Measurements from ENCODE around the gene BANK1. TPM values are rescaled to one million over a fixed set of nuclear protein-coding genes. Genes with fewer than 3 reads are reported as not detected.

BANK1 gene
- total RNA-seq, 1 experiment from 2014 or later = 1.1 TPM

DNA sequence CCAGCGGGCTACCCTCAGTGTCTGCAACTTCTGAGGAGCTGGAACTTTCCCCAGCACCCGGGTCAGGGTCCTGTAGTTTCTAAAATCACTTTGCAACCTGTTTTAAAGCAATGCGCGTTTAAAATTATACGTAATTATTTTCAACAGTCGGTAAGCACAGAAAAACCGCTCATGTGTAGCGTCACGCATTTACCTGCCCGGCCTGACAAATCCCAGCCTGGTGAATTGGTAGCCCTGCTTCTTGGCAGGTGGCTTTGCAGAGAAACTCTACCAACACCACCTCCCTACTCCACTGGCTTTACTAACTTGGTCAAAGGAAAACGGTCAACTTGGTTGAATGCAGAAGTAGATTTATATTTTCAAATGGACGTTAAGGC lies 640 bp downstream of the BANK1 start:
- no CpG with 5 or more reads among the region's 12 CpGs for WGBS (ENCODE audit: extremely low coverage, insufficient read length, low lambda C conversion rate)
- H3K9me3 ChIP-seq (ENCODE audit: control insufficient read depth, low read depth, low read length) = no peaks in the 10 kb centered on the region
- H3K4ac ChIP-seq (ENCODE audit: low read depth, low read length) = no peak overlapping the region
- H2AK5ac ChIP-seq (ENCODE audit: insufficient read length, low read length) = no peak overlapping the region
- H2AFZ ChIP-seq (ENCODE audit: low read length) = peak overlapping the region; percentile 9
- H4K91ac ChIP-seq (ENCODE audit: insufficient read length, low read depth, low read length) = no peak overlapping the region
- no peak overlapping the region for H2BK15ac ChIP-seq (ENCODE audit: low read depth, low read length)
- no peak for DNase-seq
- H3K27ac Mint-ChIP-seq = no peak overlapping the region; a peak in 2 of 7 replicates
- no peak overlapping the region for H4K5ac ChIP-seq (ENCODE audit: insufficient read length, low read depth, low read length)
- no peaks in the 10 kb centered on the region for H3K27me3 ChIP-seq (ENCODE audit: insufficient read depth, low read length)
- H3K18ac ChIP-seq (ENCODE audit: insufficient read length, low read depth, low read length) = peak overlapping the region; percentile 7
- H3K79me1 ChIP-seq (ENCODE audit: insufficient read depth, low read depth, low read length, poor library complexity, severe bottlenecking) = no peaks in the 10 kb centered on the region
- H3K4me1 ChIP-seq (ENCODE audit: insufficient read depth, low read length) = no peaks in the 10 kb centered on the region
- H2BK20ac ChIP-seq (ENCODE audit: low read depth, low read length, poor library complexity, severe bottlenecking) = no peak overlapping the region
- H2BK5ac ChIP-seq (ENCODE audit: insufficient read length, low read length) = no peak overlapping the region
- no peak overlapping the region for H2BK12ac ChIP-seq (ENCODE audit: insufficient read length, low read depth, low read length)
- H3K4me1 Mint-ChIP-seq = peaks cover 8 to 16% of the 10 kb centered on the region in 2 experiments
- H2BK120ac ChIP-seq (ENCODE audit: low read depth, low read length, poor library complexity, severe bottlenecking) = no peak overlapping the region
- H3K4me3 Mint-ChIP-seq = peak overlapping the region; percentile 68 to 75
- TF ChIP-seq, protein P1, sequence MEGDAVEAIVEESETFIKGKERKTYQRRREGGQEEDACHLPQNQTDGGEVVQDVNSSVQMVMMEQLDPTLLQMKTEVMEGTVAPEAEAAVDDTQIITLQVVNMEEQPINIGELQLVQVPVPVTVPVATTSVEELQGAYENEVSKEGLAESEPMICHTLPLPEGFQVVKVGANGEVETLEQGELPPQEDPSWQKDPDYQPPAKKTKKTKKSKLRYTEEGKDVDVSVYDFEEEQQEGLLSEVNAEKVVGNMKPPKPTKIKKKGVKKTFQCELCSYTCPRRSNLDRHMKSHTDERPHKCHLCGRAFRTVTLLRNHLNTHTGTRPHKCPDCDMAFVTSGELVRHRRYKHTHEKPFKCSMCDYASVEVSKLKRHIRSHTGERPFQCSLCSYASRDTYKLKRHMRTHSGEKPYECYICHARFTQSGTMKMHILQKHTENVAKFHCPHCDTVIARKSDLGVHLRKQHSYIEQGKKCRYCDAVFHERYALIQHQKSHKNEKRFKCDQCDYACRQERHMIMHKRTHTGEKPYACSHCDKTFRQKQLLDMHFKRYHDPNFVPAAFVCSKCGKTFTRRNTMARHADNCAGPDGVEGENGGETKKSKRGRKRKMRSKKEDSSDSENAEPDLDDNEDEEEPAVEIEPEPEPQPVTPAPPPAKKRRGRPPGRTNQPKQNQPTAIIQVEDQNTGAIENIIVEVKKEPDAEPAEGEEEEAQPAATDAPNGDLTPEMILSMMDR (conservative IDR thresholded peaks at IDR 0.05) = no peak
- no peak overlapping the region for H3K9ac ChIP-seq (ENCODE audit: extremely low read depth, insufficient read length, low read length)
- H3K27me3 Mint-ChIP-seq (ENCODE audit: low read depth) = 0 out of 2 replicates have a peak, but pooled peaks cover 2% of the 10 kb centered on the region
- no peaks in the 10 kb centered on the region for H4K20me1 ChIP-seq (ENCODE audit: control insufficient read depth, insufficient read depth, insufficient read length)
- H3K79me2 ChIP-seq (ENCODE audit: insufficient read depth, low read length) = no peaks in the 10 kb centered on the region
- H3K56ac ChIP-seq (ENCODE audit: insufficient read length, low read depth, low read length) = no peak overlapping the region
- peak overlapping the region; percentile 64 for H3K4me2 ChIP-seq (ENCODE audit: insufficient read depth, insufficient read length, low read length)
- H3K27ac ChIP-seq (ENCODE audit: insufficient read length, low read depth, low read length) = no peak overlapping the region
- peaks cover 4% of the 10 kb centered on the region for H3K23me2 ChIP-seq (ENCODE audit: insufficient read length, low read depth, low read length, poor library complexity, severe bottlenecking)
- H3K14ac ChIP-seq (ENCODE audit: insufficient read depth, low read length) = peak overlapping the region; percentile 82; the same call in 1 of the 2 replicates
- H3K23ac ChIP-seq (ENCODE audit: insufficient read length, low read depth, low read length) = no peak overlapping the region
- H3K36me3 Mint-ChIP-seq (ENCODE audit: insufficient read depth in 1 of 3, low read depth in 3 of 3) = peaks cover 2 to 5% (median 3%) of the 10 kb centered on the region in 3 experiments; a peak in 3 of 7 replicates
- no peak overlapping the region for H4K8ac ChIP-seq (replicated peaks; ENCODE audit: insufficient read length, low read depth, low read length)
- H3T11ph ChIP-seq (ENCODE audit: low read length) = no peak overlapping the region
- H3K9me3 Mint-ChIP-seq = peaks cover 6 to 8% of the 10 kb centered on the region in 2 experiments; a peak in 4 of 5 replicates

Data from H9 (cell line).